Fibroblast of lung (primary cell): Measurements from ENCODE around the gene CHST13. TPM values are rescaled to one million over a fixed set of nuclear protein-coding genes. Genes with fewer than 3 reads are reported as not detected.

Experiments used
- DNase-seq, 2 donors: peaks; one replicate each; pipeline versions ENCODE4 v3.0.0 to v3.0.0-alpha.2; 2010; ENCODE audit warnings: low read depth in 2 of 2
- H2AFZ ChIP-seq: 2 replicates; pipeline ENCODE4 v1.5.1; 2012; ENCODE audit warnings: low read length, control low read depth, inconsistent platforms
- H3K27ac ChIP-seq: 2 replicates; pipeline ENCODE4 v1.5.1; 2011; ENCODE audit warnings: low read length, control low read depth; ENCODE audit not compliant: insufficient read depth
- H3K27me3 ChIP-seq: 2 replicates; pipeline ENCODE4 v1.5.1; 2011; ENCODE audit warnings: mild to moderate bottlenecking, low read length; ENCODE audit not compliant: control insufficient read depth, insufficient read depth
- H3K36me3 ChIP-seq: 2 replicates; pipeline ENCODE4 v1.5.1; 2011; ENCODE audit warnings: low read length; ENCODE audit not compliant: control insufficient read depth, insufficient read depth
- H3K4me1 ChIP-seq: 2 replicates; pipeline ENCODE4 v1.5.1; 2011; ENCODE audit warnings: low read length; ENCODE audit not compliant: control insufficient read depth, insufficient read depth; ENCODE audit errors: extremely low read depth
- H3K4me2 ChIP-seq: 2 replicates; pipeline ENCODE4 v1.5.1; 2011; ENCODE audit warnings: low read length, control low read depth; ENCODE audit not compliant: insufficient read depth; ENCODE audit errors: extremely low read depth
- H3K4me3 ChIP-seq, 4 experiments: fragments of 200-600 bp in 1 of 4; sonication (generic) in 1 of 4; replicated peaks in 1 of 4; 2 replicates each; pipeline ENCODE4 v1.5.1; 2011 to 2016; ENCODE audit warnings: low read length in 4 of 4, low read depth in 3 of 4, mild to moderate bottlenecking in 3 of 4, control low read depth in 2 of 4, inconsistent platforms in 1 of 4, mixed read lengths in 1 of 4; ENCODE audit not compliant: insufficient read depth in 1 of 4; ENCODE audit errors: control extremely low read depth in 1 of 4
- H3K79me2 ChIP-seq: 2 replicates; pipeline ENCODE4 v1.5.1; 2012; ENCODE audit warnings: mild to moderate bottlenecking, low read length, inconsistent platforms; ENCODE audit not compliant: control insufficient read depth, insufficient read depth
- H3K9ac ChIP-seq: 2 replicates; pipeline ENCODE4 v1.5.1; 2011; ENCODE audit warnings: mild to moderate bottlenecking, low read length, control low read depth; ENCODE audit not compliant: insufficient read depth
- H3K9me3 ChIP-seq: 2 replicates; pipeline ENCODE4 v1.5.1; 2012; ENCODE audit warnings: low read depth, low read length; ENCODE audit not compliant: control insufficient read depth, insufficient read depth
- H4K20me1 ChIP-seq: 2 replicates; pipeline ENCODE4 v1.5.1; 2011; ENCODE audit warnings: low read length; ENCODE audit not compliant: control insufficient read depth, insufficient read depth; ENCODE audit errors: extremely low read depth
- EZH2 ChIP-seq: IDR thresholded peaks from 2 replicates; pipeline ENCODE4 v1.5.1; 2012; ENCODE audit warnings: low read length, control low read depth, mild to moderate bottlenecking; ENCODE audit errors: missing control alignments
- polyA plus RNA-seq, 2 donors: library from polyadenylated mRNA; depleted of rRNA in 1 of 2; stranded (reverse) in 1 of 2; unstranded in 1 of 2; fragments of >200 nt; gene quantifications; 2 replicates each; pipeline ENCODE4 v1.2.1, GENCODE V29; 2011 to 2012; ENCODE audit warnings: missing spikeins in 1 of 2
- total RNA-seq: library from RNA; depleted of rRNA; stranded (reverse); fragments of >200 nt; gene quantifications from 2 replicates; pipeline ENCODE4 v1.2.1, GENCODE V29; 2014
- TF ChIP-seq, protein P1 (sequence below), 2 donors: IDR thresholded peaks in 1 of 2; conservative IDR thresholded peaks in 1 of 2; 1 replicate in 1 of 2; 2 replicates in 1 of 2; pipeline ENCODE4 v1.5.1; 2011 to 2012; ENCODE audit warnings: low read length in 2 of 2, control low read depth in 1 of 2, inconsistent platforms in 1 of 2, low read depth in 1 of 2, mild to moderate bottlenecking in 1 of 2

Gene CHST13
- total and polyA plus RNA-seq, 2 donors (not counting 1 experiment from before 2014, with no cell fraction given): under 0.01 TPM; not detected in 1

GRCh38 chr3:126487151-126487771, 36.7 kb upstream of the CHST13 start:
- TF ChIP-seq, protein P1, sequence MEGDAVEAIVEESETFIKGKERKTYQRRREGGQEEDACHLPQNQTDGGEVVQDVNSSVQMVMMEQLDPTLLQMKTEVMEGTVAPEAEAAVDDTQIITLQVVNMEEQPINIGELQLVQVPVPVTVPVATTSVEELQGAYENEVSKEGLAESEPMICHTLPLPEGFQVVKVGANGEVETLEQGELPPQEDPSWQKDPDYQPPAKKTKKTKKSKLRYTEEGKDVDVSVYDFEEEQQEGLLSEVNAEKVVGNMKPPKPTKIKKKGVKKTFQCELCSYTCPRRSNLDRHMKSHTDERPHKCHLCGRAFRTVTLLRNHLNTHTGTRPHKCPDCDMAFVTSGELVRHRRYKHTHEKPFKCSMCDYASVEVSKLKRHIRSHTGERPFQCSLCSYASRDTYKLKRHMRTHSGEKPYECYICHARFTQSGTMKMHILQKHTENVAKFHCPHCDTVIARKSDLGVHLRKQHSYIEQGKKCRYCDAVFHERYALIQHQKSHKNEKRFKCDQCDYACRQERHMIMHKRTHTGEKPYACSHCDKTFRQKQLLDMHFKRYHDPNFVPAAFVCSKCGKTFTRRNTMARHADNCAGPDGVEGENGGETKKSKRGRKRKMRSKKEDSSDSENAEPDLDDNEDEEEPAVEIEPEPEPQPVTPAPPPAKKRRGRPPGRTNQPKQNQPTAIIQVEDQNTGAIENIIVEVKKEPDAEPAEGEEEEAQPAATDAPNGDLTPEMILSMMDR (conservative IDR thresholded peaks at IDR 0.05 in 1 of 2, IDR thresholded peaks at IDR 0.05 in 1 of 2; ENCODE audit: low read depth in 1 of 2, low read length in 2 of 2): no peak
- no peak for TF ChIP-seq EZH2
- no peak overlapping the region for H2AFZ ChIP-seq
- H3K36me3 ChIP-seq: no peaks in the 10 kb centered on the region
- H3K9ac ChIP-seq: no peak overlapping the region
- no peak overlapping the region for H3K4me2 ChIP-seq
- peaks cover 9% of the 10 kb centered on the region for H3K27me3 ChIP-seq
- no peaks in the 10 kb centered on the region for H3K9me3 ChIP-seq
- no peaks in the 10 kb centered on the region for H4K20me1 ChIP-seq
- no peaks in the 10 kb centered on the region for H3K79me2 ChIP-seq
- DNase-seq: no peak
- H3K4me3 ChIP-seq: no peak overlapping the region
- no peak overlapping the region for H3K27ac ChIP-seq
- H3K4me1 ChIP-seq: no peaks in the 10 kb centered on the region

- H3K36me3 ChIP-seq: no peaks in the 10 kb centered on the region
- no peak for TF ChIP-seq EZH2
- TF ChIP-seq, protein P1 (conservative IDR thresholded peaks at IDR 0.05 in 1 of 2, IDR thresholded peaks at IDR 0.05 in 1 of 2; ENCODE audit: low read depth in 1 of 2, low read length in 2 of 2): no peak
- no peak overlapping the region for H3K27ac ChIP-seq
- H3K9ac ChIP-seq: no peak overlapping the region
- no peak overlapping the region for H3K4me2 ChIP-seq
- H3K4me3 ChIP-seq: no peak overlapping the region
- H3K79me2 ChIP-seq: no peaks in the 10 kb centered on the region
- no peak for DNase-seq
- H3K4me1 ChIP-seq: no peaks in the 10 kb centered on the region
- no peaks in the 10 kb centered on the region for H4K20me1 ChIP-seq
- H3K9me3 ChIP-seq: no peaks in the 10 kb centered on the region
- no peak overlapping the region for H2AFZ ChIP-seq
- H3K27me3 ChIP-seq: peaks cover 9% of the 10 kb centered on the region
These were observed 35.8 kb upstream of the CHST13 start for GRCh38 chr3:126488185-126488584.

GRCh38 chr3:126488886-126489569, 34.9 kb upstream of the CHST13 start:
- no peak overlapping the region for H3K4me3 ChIP-seq
- no peaks in the 10 kb centered on the region for H3K4me1 ChIP-seq
- H3K27ac ChIP-seq: no peak overlapping the region
- no peak overlapping the region for H3K9ac ChIP-seq
- no peak overlapping the region for H3K4me2 ChIP-seq
- no peak overlapping the region for H2AFZ ChIP-seq
- TF ChIP-seq, protein P1 (conservative IDR thresholded peaks at IDR 0.05 in 1 of 2, IDR thresholded peaks at IDR 0.05 in 1 of 2; ENCODE audit: low read depth in 1 of 2, low read length in 2 of 2): no peak
- no peak for TF ChIP-seq EZH2
- H3K36me3 ChIP-seq: no peaks in the 10 kb centered on the region
- no peaks in the 10 kb centered on the region for H3K79me2 ChIP-seq
- no peaks in the 10 kb centered on the region for H4K20me1 ChIP-seq
- H3K9me3 ChIP-seq: no peaks in the 10 kb centered on the region
- DNase-seq: no peak
- H3K27me3 ChIP-seq: peaks cover 9% of the 10 kb centered on the region
